SK-N-SH treated with all-trans-retinoic acid at 6 μM for 48 hours (cell line): ENCODE measurements around the gene TMEFF2.

Source experiments
- ATAC-seq: fragments of 200-7000 bp; cut with Tn5 transposase; 3 replicates; pipeline ENCODE4 v1.9.1; 2020; ENCODE audit warnings: mild to moderate bottlenecking, moderate library complexity
- ARNTL ChIP-seq: fragments of 450-650 bp; formaldehyde crosslinking; IDR thresholded peaks from 2 replicates; pipeline ENCODE4 v1.5.0; 2020; ENCODE audit warnings: low read depth, mild to moderate bottlenecking, moderate library complexity, borderline replicate concordance
- BACH2 ChIP-seq: fragments of 250-450 bp; sonication (Bioruptor Pico); IDR thresholded peaks from 2 replicates; pipeline ENCODE4 v1.9.0; 2021; ENCODE audit warnings: mild to moderate bottlenecking, borderline replicate concordance
- CSDC2 ChIP-seq: fragments of 250-450 bp; sonication (Bioruptor Pico); IDR thresholded peaks from 2 replicates; pipeline ENCODE4 v1.5.0; 2020; ENCODE audit warnings: mild to moderate bottlenecking, moderate library complexity
- ESRRG ChIP-seq: fragments of 250-450 bp; sonication (Bioruptor Pico); IDR thresholded peaks from 2 replicates; pipeline ENCODE4 v1.6.1; 2021; ENCODE audit warnings: mild to moderate bottlenecking
- GLIS3 ChIP-seq: fragments of 250-450 bp; sonication (Bioruptor Pico); IDR thresholded peaks from 2 replicates; pipeline ENCODE4 v1.5.0; 2020; ENCODE audit warnings: mild to moderate bottlenecking, moderate library complexity
- ISL1 ChIP-seq: fragments of 250-450 bp; sonication (Bioruptor Pico); IDR thresholded peaks from 2 replicates; pipeline ENCODE4 v2.1.2; 2022; ENCODE audit warnings: mild to moderate bottlenecking, moderate library complexity
- OSR1 ChIP-seq: fragments of 250-450 bp; sonication (Bioruptor Pico); IDR thresholded peaks from 2 replicates; pipeline ENCODE4 v1.8.0; 2022; ENCODE audit warnings: moderate library complexity, mild to moderate bottlenecking, inconsistent platforms
- PATZ1 ChIP-seq: fragments of 250-450 bp; sonication (Bioruptor Pico); IDR thresholded peaks from 2 replicates; pipeline ENCODE4 v1.8.0; 2020; ENCODE audit warnings: mild to moderate bottlenecking, moderate library complexity, borderline replicate concordance
- POU6F1 ChIP-seq: fragments of 250-450 bp; sonication (Bioruptor Pico); IDR thresholded peaks from 2 replicates; pipeline ENCODE4 v1.8.0; 2021; ENCODE audit warnings: low read depth, mild to moderate bottlenecking, moderate library complexity, borderline replicate concordance
- PPARA ChIP-seq: fragments of 250-450 bp; sonication (Bioruptor Pico); IDR thresholded peaks from 2 replicates; pipeline ENCODE4 v1.5.0; 2020; ENCODE audit warnings: mild to moderate bottlenecking, borderline replicate concordance
- RARB ChIP-seq: fragments of 250-450 bp; sonication (Bioruptor Pico); IDR thresholded peaks from 2 replicates; pipeline ENCODE4 v1.8.0; 2021; ENCODE audit warnings: mild to moderate bottlenecking, moderate library complexity
- SNAI2 ChIP-seq: fragments of 250-450 bp; sonication (Bioruptor Pico); IDR thresholded peaks from 2 replicates; pipeline ENCODE4 v1.5.0; 2020; ENCODE audit warnings: mild to moderate bottlenecking, moderate library complexity
- TCF4 ChIP-seq: fragments of 250-450 bp; sonication (Bioruptor Pico); IDR thresholded peaks from 2 replicates; pipeline ENCODE4 v1.8.0; 2021; ENCODE audit warnings: mild to moderate bottlenecking, moderate library complexity, borderline replicate concordance
- TOX ChIP-seq: fragments of 250-450 bp; sonication (Bioruptor Pico); IDR thresholded peaks from 2 replicates; pipeline ENCODE4 v1.8.0; 2021; ENCODE audit warnings: mild to moderate bottlenecking, moderate library complexity, borderline replicate concordance
- ZC3H10 ChIP-seq: fragments of 250-450 bp; sonication (Bioruptor Pico); IDR thresholded peaks from 2 replicates; pipeline ENCODE4 v1.5.1; 2021; ENCODE audit warnings: mild to moderate bottlenecking, moderate library complexity
- ZFP3 ChIP-seq: fragments of 250-450 bp; sonication (Bioruptor Pico); IDR thresholded peaks from 2 replicates; pipeline ENCODE4 v1.5.0; 2020; ENCODE audit warnings: mild to moderate bottlenecking, moderate library complexity
- ZFP30 ChIP-seq: fragments of 450-650 bp; formaldehyde crosslinking; IDR thresholded peaks from 2 replicates; pipeline ENCODE4 v1.5.0; 2022; ENCODE audit warnings: mild to moderate bottlenecking, moderate library complexity
- ZNF565 ChIP-seq: fragments of 450-650 bp; formaldehyde crosslinking; conservative IDR thresholded peaks from 2 replicates; pipeline ENCODE4 v1.5.0; 2020; ENCODE audit warnings: low read depth, mild to moderate bottlenecking, moderate library complexity
- ZNF70 ChIP-seq: fragments of 450-650 bp; formaldehyde crosslinking; IDR thresholded peaks from 2 replicates; pipeline ENCODE4 v1.5.0; 2020; ENCODE audit warnings: mild to moderate bottlenecking, moderate library complexity
- ZNF8 ChIP-seq: fragments of 450-650 bp; formaldehyde crosslinking; IDR thresholded peaks from 2 replicates; pipeline ENCODE4 v1.5.0; 2020; ENCODE audit warnings: mild to moderate bottlenecking, moderate library complexity
- TF ChIP-seq, protein P1 (sequence below): fragments of 250-450 bp; sonication (Bioruptor Pico); IDR thresholded peaks from 2 replicates; pipeline ENCODE4 v1.5.1; 2020; ENCODE audit warnings: low read depth, mild to moderate bottlenecking, moderate library complexity
- TF ChIP-seq, protein P2 (sequence below): fragments of 250-450 bp; sonication (Bioruptor Pico); IDR thresholded peaks from 2 replicates; pipeline ENCODE4 v1.5.1; 2021; ENCODE audit warnings: mild to moderate bottlenecking, moderate library complexity
- TF ChIP-seq, protein P3 (sequence below): fragments of 250-450 bp; sonication (Bioruptor Pico); IDR thresholded peaks from 2 replicates; pipeline ENCODE4 v1.5.0; 2020; ENCODE audit warnings: mild to moderate bottlenecking, moderate library complexity

Gene TMEFF2

GRCh38 chr2:191977754-191978153 lies 217.0 kb downstream of the TMEFF2 start:
- TF ChIP-seq TOX (CRISPR knock-in tag) (no peak), ISL1 (CRISPR knock-in tag) (peak; percentile 95), ZNF565 (no peak), OSR1 (CRISPR knock-in tag) (no peak), SNAI2 (CRISPR knock-in tag) (0 out of 2 replicates have a peak, but pooled peaks have one; percentile 53), GLIS3 (no peak), CSDC2 (no peak), ZNF70 (CRISPR knock-in tag) (no peak), POU6F1 (no peak), PATZ1 (CRISPR knock-in tag) (no peak), ZFP3 (CRISPR knock-in tag) (no peak), ZNF8 (CRISPR knock-in tag) (no peak), ZC3H10 (CRISPR knock-in tag) (no peak), RARB (no peak), BACH2 (CRISPR knock-in tag) (no peak), ZFP30 (CRISPR knock-in tag) (no peak), ARNTL (CRISPR knock-in tag) (no peak), ESRRG (CRISPR knock-in tag) (no peak), PPARA (CRISPR knock-in tag) (no peak), TCF4 (peak; percentile 81)
- TF ChIP-seq, protein P1, sequence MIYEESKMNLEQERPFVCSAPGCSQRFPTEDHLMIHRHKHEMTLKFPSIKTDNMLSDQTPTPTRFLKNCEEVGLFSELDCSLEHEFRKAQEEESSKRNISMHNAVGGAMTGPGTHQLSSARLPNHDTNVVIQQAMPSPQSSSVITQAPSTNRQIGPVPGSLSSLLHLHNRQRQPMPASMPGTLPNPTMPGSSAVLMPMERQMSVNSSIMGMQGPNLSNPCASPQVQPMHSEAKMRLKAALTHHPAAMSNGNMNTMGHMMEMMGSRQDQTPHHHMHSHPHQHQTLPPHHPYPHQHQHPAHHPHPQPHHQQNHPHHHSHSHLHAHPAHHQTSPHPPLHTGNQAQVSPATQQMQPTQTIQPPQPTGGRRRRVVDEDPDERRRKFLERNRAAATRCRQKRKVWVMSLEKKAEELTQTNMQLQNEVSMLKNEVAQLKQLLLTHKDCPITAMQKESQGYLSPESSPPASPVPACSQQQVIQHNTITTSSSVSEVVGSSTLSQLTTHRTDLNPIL (CRISPR knock-in tag) = 0 out of 2 replicates have a peak, but pooled peaks have one; percentile 38
- TF ChIP-seq, protein P2, sequence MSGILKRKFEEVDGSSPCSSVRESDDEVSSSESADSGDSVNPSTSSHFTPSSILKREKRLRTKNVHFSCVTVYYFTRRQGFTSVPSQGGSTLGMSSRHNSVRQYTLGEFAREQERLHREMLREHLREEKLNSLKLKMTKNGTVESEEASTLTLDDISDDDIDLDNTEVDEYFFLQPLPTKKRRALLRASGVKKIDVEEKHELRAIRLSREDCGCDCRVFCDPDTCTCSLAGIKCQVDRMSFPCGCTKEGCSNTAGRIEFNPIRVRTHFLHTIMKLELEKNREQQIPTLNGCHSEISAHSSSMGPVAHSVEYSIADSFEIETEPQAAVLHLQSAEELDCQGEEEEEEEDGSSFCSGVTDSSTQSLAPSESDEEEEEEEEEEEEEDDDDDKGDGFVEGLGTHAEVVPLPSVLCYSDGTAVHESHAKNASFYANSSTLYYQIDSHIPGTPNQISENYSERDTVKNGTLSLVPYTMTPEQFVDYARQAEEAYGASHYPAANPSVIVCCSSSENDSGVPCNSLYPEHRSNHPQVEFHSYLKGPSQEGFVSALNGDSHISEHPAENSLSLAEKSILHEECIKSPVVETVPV (CRISPR knock-in tag) = peak; percentile 58; the same call in 1 of the 2 replicates
- TF ChIP-seq, protein P3, sequence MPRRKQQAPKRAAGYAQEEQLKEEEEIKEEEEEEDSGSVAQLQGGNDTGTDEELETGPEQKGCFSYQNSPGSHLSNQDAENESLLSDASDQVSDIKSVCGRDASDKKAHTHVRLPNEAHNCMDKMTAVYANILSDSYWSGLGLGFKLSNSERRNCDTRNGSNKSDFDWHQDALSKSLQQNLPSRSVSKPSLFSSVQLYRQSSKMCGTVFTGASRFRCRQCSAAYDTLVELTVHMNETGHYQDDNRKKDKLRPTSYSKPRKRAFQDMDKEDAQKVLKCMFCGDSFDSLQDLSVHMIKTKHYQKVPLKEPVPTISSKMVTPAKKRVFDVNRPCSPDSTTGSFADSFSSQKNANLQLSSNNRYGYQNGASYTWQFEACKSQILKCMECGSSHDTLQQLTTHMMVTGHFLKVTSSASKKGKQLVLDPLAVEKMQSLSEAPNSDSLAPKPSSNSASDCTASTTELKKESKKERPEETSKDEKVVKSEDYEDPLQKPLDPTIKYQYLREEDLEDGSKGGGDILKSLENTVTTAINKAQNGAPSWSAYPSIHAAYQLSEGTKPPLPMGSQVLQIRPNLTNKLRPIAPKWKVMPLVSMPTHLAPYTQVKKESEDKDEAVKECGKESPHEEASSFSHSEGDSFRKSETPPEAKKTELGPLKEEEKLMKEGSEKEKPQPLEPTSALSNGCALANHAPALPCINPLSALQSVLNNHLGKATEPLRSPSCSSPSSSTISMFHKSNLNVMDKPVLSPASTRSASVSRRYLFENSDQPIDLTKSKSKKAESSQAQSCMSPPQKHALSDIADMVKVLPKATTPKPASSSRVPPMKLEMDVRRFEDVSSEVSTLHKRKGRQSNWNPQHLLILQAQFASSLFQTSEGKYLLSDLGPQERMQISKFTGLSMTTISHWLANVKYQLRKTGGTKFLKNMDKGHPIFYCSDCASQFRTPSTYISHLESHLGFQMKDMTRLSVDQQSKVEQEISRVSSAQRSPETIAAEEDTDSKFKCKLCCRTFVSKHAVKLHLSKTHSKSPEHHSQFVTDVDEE (CRISPR knock-in tag) = no peak
- TF ChIP-seq, all 23 proteins: peak for 5
- ATAC-seq = peak; percentile 72

GRCh38 chr2:191976436-191976835 lies 218.3 kb downstream of the TMEFF2 start:
- ATAC-seq = peak; percentile 24; the same call in 1 of the 3 replicates

GRCh38 chr2:191974676-191975075 lies 220.1 kb downstream of the TMEFF2 start:
- ATAC-seq = no peak
- TF ChIP-seq ZC3H10 (CRISPR knock-in tag) (no peak), SNAI2 (CRISPR knock-in tag) (no peak), TOX (CRISPR knock-in tag) (no peak), ESRRG (CRISPR knock-in tag) (no peak), ZFP30 (CRISPR knock-in tag) (no peak), PATZ1 (CRISPR knock-in tag) (no peak), PPARA (CRISPR knock-in tag) (no peak)
- TF ChIP-seq, protein P3 (CRISPR knock-in tag) = no peak
- TF ChIP-seq, protein P2 (CRISPR knock-in tag) = no peak

More at GRCh38 chr2:191976436-191976835, 218.3 kb downstream of the TMEFF2 start:
- peak; percentile 50; the same call in 1 of the 2 replicates for TF ChIP-seq ISL1 (CRISPR knock-in tag)
- TF ChIP-seq TCF4 = no peak
